ENCODE measurements around the gene RFPL3. TPM values are rescaled to one million over a fixed set of nuclear protein-coding genes. Genes with fewer than 3 reads are reported as not detected.

The RFPL3 gene
- total and polyA plus RNA-seq, 2 donors (not counting 1 experiment from before 2014, with no cell fraction given), result not detected

- CTCF ChIA-PET, result no interaction called here
- Mint-ChIP-seq H3K9me3 (ENCODE audit: insufficient read depth) (no peaks in the 10 kb centered on the region), H3K4me3 (no peak overlapping the region), H3K4me1 (no peaks in the 10 kb centered on the region), H3K27ac (no peak overlapping the region), H3K27me3 (peaks cover 46% of the 10 kb centered on the region)
- Histone ChIP-seq H3K27ac (ENCODE audit: low read length in 2 of 2) (no peak overlapping the region), H3K4me2 (replicated peaks; ENCODE audit: low read depth, low read length, poor library complexity, severe bottlenecking) (no peak overlapping the region), H3K4me3 (ENCODE audit: control extremely low read depth in 1 of 5, extremely low read depth in 1 of 5, insufficient read depth in 1 of 5, low read depth in 2 of 5, low read length in 4 of 5) (no peak overlapping the region), H4K20me1 (ENCODE audit: control insufficient read depth, insufficient read depth, low read length, poor library complexity, severe bottlenecking) (no peaks in the 10 kb centered on the region), H3K9me3 (ENCODE audit: control extremely low read depth in 1 of 3, control insufficient read depth in 2 of 3, insufficient read depth in 1 of 3, low read length in 2 of 3) (peaks cover 0 to 9% (median 0%) of the 10 kb centered on the region in 3 donors), H3K9ac (ENCODE audit: low read length) (no peak overlapping the region), H3K79me2 (ENCODE audit: control insufficient read depth, insufficient read depth, low read length) (no peaks in the 10 kb centered on the region), H2AFZ (ENCODE audit: insufficient read depth, low read depth, low read length, poor library complexity, severe bottlenecking) (no peak overlapping the region), H3K36me3 (replicated peaks in 1 of 2; ENCODE audit: control extremely low read depth in 1 of 2, control insufficient read depth in 1 of 2, extremely low read depth in 1 of 2, insufficient read depth in 2 of 2, low read length in 1 of 2) (no peaks in the 10 kb centered on the region), H3K27me3 (replicated peaks in 1 of 4; ENCODE audit: control extremely low read depth in 1 of 4, control insufficient read depth in 3 of 4, insufficient read depth in 4 of 4, low read length in 3 of 4) (peaks cover 0 to 12% (median 1%) of the 10 kb centered on the region in 4 experiments), H3K4me1 (ENCODE audit: control insufficient read depth in 2 of 2, insufficient read depth in 2 of 2, low read length in 2 of 2) (no peaks in the 10 kb centered on the region)
- DNase-seq (no peak), ATAC-seq (ENCODE audit: low read depth) (no peak)
- TF ChIP-seq CTCF (IDR thresholded peaks at IDR 0.05) (no peak), EZH2 (IDR thresholded peaks at IDR 0.05; ENCODE audit: borderline replicate concordance, insufficient read depth, low read depth, low read length, poor library complexity, severe bottlenecking) (no peak)
- POLR2A ChIA-PET, result no interaction called here
- intact Hi-C loops (cut with micrococcal nuclease), result no loop called here
- WGBS (ENCODE audit: insufficient coverage), result no CpG with 5 or more reads among the region's 6 CpGs
Observed at GRCh38 chr22:32308934-32309333, 48.7 kb upstream of the RFPL3 start.

GRCh38 chr22:32309585-32310251 is 47.9 kb upstream of the RFPL3 start:
- no peaks in the 10 kb centered on the region for H3K9me3 Mint-ChIP-seq (ENCODE audit: insufficient read depth)
- no peaks in the 10 kb centered on the region for H4K20me1 ChIP-seq (ENCODE audit: control insufficient read depth, insufficient read depth, low read length, poor library complexity, severe bottlenecking)
- POLR2A ChIA-PET, result no interaction called here
- H2AFZ ChIP-seq (ENCODE audit: insufficient read depth, low read depth, low read length, poor library complexity, severe bottlenecking), result no peak overlapping the region
- H3K79me2 ChIP-seq (ENCODE audit: control insufficient read depth, insufficient read depth, low read length), result no peaks in the 10 kb centered on the region
- intact Hi-C loops (cut with micrococcal nuclease), result no loop called here
- H3K27me3 ChIP-seq (replicated peaks in 1 of 4; ENCODE audit: control extremely low read depth in 1 of 4, control insufficient read depth in 3 of 4, insufficient read depth in 4 of 4, low read length in 3 of 4), result peaks cover 0 to 12% (median 1%) of the 10 kb centered on the region in 4 experiments
- no peaks in the 10 kb centered on the region for H3K4me1 Mint-ChIP-seq
- H3K36me3 ChIP-seq (replicated peaks in 1 of 2; ENCODE audit: control extremely low read depth in 1 of 2, control insufficient read depth in 1 of 2, extremely low read depth in 1 of 2, insufficient read depth in 2 of 2, low read length in 1 of 2), result no peaks in the 10 kb centered on the region
- H3K27ac ChIP-seq (ENCODE audit: low read length in 2 of 2), result no peak overlapping the region
- H3K27me3 Mint-ChIP-seq, result peaks cover 44% of the 10 kb centered on the region
- WGBS (ENCODE audit: insufficient coverage), result 43% methylated on average over 3 of the region's 9 CpGs
- H3K27ac Mint-ChIP-seq, result no peak overlapping the region
- no peak overlapping the region for H3K4me2 ChIP-seq (replicated peaks; ENCODE audit: low read depth, low read length, poor library complexity, severe bottlenecking)
- DNase-seq (no peak), ATAC-seq (ENCODE audit: low read depth) (no peak)
- TF ChIP-seq CTCF (IDR thresholded peaks at IDR 0.05), result no peak
- no peak for TF ChIP-seq EZH2 (IDR thresholded peaks at IDR 0.05; ENCODE audit: borderline replicate concordance, insufficient read depth, low read depth, low read length, poor library complexity, severe bottlenecking)
- no peaks in the 10 kb centered on the region for H3K4me1 ChIP-seq (ENCODE audit: control insufficient read depth in 2 of 2, insufficient read depth in 2 of 2, low read length in 2 of 2)
- H3K9me3 ChIP-seq (ENCODE audit: control extremely low read depth in 1 of 3, control insufficient read depth in 2 of 3, insufficient read depth in 1 of 3, low read length in 2 of 3), result peaks cover 0 to 9% (median 0%) of the 10 kb centered on the region in 3 donors
- no peak overlapping the region for H3K4me3 ChIP-seq (ENCODE audit: control extremely low read depth in 1 of 5, extremely low read depth in 1 of 5, insufficient read depth in 1 of 5, low read depth in 2 of 5, low read length in 4 of 5)
- H3K9ac ChIP-seq (ENCODE audit: low read length), result no peak overlapping the region
- no peak overlapping the region for H3K4me3 Mint-ChIP-seq
- CTCF ChIA-PET, result no interaction called here
